Smooth muscle cell (in vitro differentiated cells): Measurements from ENCODE around the gene PCDHA6. TPM values are rescaled to one million over a fixed set of nuclear protein-coding genes. Genes with fewer than 3 reads are reported as not detected.
"Not testable (repeated sequence)": the region's sequence is repeated elsewhere in the genome, so short reads cannot be mapped to it uniquely, and the experiment has no call there.

ENCODE experiments used
- DNase-seq: peaks from one replicate; lab custom pipeline; 2025; ENCODE audit not compliant: unreplicated experiment; lab: John Stamatoyannopoulos, UW
- H2AFZ ChIP-seq: fragments of 200-600 bp; sonication (generic); 2 replicates; pipeline ENCODE4 v1.6.0; 2016; ENCODE audit warnings: antibody characterized with exemption, low read depth, mild to moderate bottlenecking
- H3F3A ChIP-seq: fragments of 200-600 bp; sonication (generic); 2 replicates; pipeline ENCODE4 v1.6.0; 2017; ENCODE audit warnings: antibody characterized with exemption, low read depth
- H3K27ac ChIP-seq: fragments of 200-600 bp; sonication (generic); 2 replicates; pipeline ENCODE4 v1.5.1; 2016; ENCODE audit warnings: low read depth, mild to moderate bottlenecking
- H3K27me3 ChIP-seq: fragments of 200-600 bp; sonication (generic); 2 replicates; pipeline ENCODE4 v1.6.1; 2016; ENCODE audit warnings: low read depth, mild to moderate bottlenecking
- H3K36me3 ChIP-seq: fragments of 200-600 bp; sonication (generic); 2 replicates; pipeline ENCODE4 v1.5.1; 2016; ENCODE audit warnings: low read depth
- H3K4me1 ChIP-seq: fragments of 200-600 bp; sonication (generic); 2 replicates; pipeline ENCODE4 v1.5.1; 2016; ENCODE audit warnings: low read depth
- H3K4me2 ChIP-seq: fragments of 200-600 bp; sonication (generic); 2 replicates; pipeline ENCODE4 v1.6.0; 2016; ENCODE audit warnings: mild to moderate bottlenecking
- H3K4me3 ChIP-seq: fragments of 200-600 bp; sonication (generic); 2 replicates; pipeline ENCODE4 v1.5.1; 2016; ENCODE audit warnings: mild to moderate bottlenecking
- H3K79me2 ChIP-seq: fragments of 200-600 bp; sonication (generic); 2 replicates; pipeline ENCODE4 v1.6.0; 2016; ENCODE audit warnings: low read depth, mild to moderate bottlenecking
- H3K9ac ChIP-seq: fragments of 200-600 bp; sonication (generic); 2 replicates; pipeline ENCODE4 v1.6.0; 2016; ENCODE audit warnings: low read depth
- H3K9me3 ChIP-seq: fragments of 200-600 bp; sonication (generic); replicated peaks from 2 replicates; pipeline ENCODE4 v1.5.1; 2016; ENCODE audit warnings: low read depth
- H4K20me1 ChIP-seq: fragments of 200-600 bp; sonication (generic); 2 replicates; pipeline ENCODE4 v1.6.0; 2016; ENCODE audit warnings: low read depth
- WGBS: methylation state at CpG from one replicate; pipeline ENCODE4 v1.1.7; 2016; ENCODE audit warnings: low lambda C conversion rate; 5-methylcytosine and 5-hydroxymethylcytosine counted together
- polyA plus RNA-seq: library from polyadenylated mRNA; unstranded; fragments of >200 nt; fragmentation: Nextera tagmentation; extraction: Ambion mirVana; gene quantifications from 2 replicates; pipeline ENCODE4 v1.2.1, GENCODE V29; 2016
- total RNA-seq: library from RNA; depleted of rRNA; stranded (reverse); fragments of >200 nt; gene quantifications from 2 replicates; pipeline ENCODE4 v1.2.3, GENCODE V29; 2014
- TF ChIP-seq, protein P1 (sequence below): fragments of 200-600 bp; sonication (generic); IDR thresholded peaks from 2 replicates; pipeline ENCODE4 v1.5.1; 2017; ENCODE audit warnings: borderline replicate concordance, mild to moderate bottlenecking, antibody characterized with exemption; ENCODE audit not compliant: insufficient read depth, poor library complexity, severe bottlenecking

PCDHA6 gene
- total and polyA plus RNA-seq, 2 experiments from 2014 or later: 0.22 to 1.2 TPM

DNA sequence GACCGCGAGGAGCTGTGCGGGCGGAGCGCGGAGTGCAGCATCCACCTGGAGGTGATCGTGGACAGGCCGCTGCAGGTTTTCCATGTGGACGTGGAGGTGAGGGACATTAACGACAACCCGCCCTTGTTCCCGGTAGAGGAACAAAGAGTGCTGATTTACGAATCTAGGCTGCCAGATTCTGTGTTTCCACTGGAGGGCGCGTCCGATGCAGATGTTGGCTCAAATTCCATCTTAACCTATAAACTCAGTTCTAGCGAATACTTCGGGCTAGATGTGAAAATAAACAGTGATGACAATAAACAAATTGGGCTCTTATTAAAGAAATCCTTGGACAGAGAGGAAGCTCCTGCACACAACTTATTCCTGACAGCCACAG, 590 bp downstream of the PCDHA6 start:
- TF ChIP-seq, protein P1, sequence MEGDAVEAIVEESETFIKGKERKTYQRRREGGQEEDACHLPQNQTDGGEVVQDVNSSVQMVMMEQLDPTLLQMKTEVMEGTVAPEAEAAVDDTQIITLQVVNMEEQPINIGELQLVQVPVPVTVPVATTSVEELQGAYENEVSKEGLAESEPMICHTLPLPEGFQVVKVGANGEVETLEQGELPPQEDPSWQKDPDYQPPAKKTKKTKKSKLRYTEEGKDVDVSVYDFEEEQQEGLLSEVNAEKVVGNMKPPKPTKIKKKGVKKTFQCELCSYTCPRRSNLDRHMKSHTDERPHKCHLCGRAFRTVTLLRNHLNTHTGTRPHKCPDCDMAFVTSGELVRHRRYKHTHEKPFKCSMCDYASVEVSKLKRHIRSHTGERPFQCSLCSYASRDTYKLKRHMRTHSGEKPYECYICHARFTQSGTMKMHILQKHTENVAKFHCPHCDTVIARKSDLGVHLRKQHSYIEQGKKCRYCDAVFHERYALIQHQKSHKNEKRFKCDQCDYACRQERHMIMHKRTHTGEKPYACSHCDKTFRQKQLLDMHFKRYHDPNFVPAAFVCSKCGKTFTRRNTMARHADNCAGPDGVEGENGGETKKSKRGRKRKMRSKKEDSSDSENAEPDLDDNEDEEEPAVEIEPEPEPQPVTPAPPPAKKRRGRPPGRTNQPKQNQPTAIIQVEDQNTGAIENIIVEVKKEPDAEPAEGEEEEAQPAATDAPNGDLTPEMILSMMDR: no peak
- H2AFZ ChIP-seq: no peak overlapping the region
- 94% methylated on average over 18 of the region's 18 CpGs for WGBS
- no peaks in the 10 kb centered on the region for H3K9me3 ChIP-seq
- no peak for DNase-seq
- no peaks in the 10 kb centered on the region for H4K20me1 ChIP-seq
- no peaks in the 10 kb centered on the region for H3K79me2 ChIP-seq
- H3K4me1 ChIP-seq: no peaks in the 10 kb centered on the region
- no peaks in the 10 kb centered on the region for H3K27me3 ChIP-seq
- H3K36me3 ChIP-seq: no peaks in the 10 kb centered on the region
- H3K4me3 ChIP-seq: no peak overlapping the region
- no peak overlapping the region for H3K27ac ChIP-seq
- no peak overlapping the region for H3K9ac ChIP-seq
- H3F3A ChIP-seq: no peaks in the 10 kb centered on the region
- H3K4me2 ChIP-seq: no peak overlapping the region

DNA sequence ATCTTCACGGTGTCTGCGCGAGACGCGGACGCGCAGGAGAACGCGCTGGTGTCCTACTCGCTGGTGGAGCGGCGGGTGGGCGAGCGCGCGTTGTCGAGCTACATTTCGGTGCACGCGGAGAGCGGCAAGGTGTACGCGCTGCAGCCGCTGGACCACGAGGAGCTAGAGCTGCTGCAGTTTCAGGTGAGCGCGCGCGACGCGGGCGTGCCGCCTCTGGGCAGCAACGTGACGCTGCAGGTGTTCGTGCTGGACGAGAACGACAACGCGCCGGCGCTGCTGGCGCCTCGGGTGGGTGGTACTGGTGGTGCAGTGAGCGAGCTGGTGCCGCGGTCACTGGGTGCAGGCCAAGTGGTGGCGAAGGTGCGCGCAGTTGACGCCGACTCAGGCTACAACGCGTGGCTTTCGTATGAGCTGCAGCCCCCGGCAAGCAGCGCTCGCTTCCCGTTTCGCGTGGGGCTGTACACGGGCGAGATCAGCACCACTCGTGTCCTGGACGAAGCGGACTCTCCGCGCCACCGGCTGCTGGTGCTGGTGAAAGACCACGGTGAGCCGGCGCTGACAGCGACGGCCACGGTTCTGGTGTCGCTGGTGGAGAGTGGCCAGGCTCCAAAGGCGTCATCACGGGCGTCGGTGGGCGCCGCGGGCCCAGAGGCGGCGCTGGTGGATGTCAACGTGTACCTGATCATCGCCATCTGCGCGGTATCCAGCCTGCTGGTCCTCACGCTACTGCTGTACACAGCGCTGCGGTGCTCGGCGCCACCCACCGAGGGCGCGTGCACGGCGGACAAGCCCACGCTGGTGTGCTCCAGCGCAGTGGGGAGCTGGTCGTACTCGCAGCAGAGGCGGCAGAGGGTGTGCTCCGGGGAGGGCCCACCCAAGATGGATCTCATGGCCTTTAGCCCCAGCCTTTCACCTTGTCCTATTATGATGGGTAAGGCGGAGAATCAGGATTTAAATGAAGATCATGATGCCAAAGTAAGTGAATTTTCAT, 2.0 kb downstream of the PCDHA6 start:
- WGBS: 99% methylated on average over 100 of the region's 106 CpGs
- not testable (repeated sequence) for H3K36me3 ChIP-seq, DNase-seq, H3K9ac ChIP-seq, H3K27ac ChIP-seq, H3K4me2 ChIP-seq, H3K9me3 ChIP-seq, H3K4me1 ChIP-seq, H2AFZ ChIP-seq, H3K4me3 ChIP-seq, H4K20me1 ChIP-seq, H3K79me2 ChIP-seq, H3K27me3 ChIP-seq, H3F3A ChIP-seq

DNA sequence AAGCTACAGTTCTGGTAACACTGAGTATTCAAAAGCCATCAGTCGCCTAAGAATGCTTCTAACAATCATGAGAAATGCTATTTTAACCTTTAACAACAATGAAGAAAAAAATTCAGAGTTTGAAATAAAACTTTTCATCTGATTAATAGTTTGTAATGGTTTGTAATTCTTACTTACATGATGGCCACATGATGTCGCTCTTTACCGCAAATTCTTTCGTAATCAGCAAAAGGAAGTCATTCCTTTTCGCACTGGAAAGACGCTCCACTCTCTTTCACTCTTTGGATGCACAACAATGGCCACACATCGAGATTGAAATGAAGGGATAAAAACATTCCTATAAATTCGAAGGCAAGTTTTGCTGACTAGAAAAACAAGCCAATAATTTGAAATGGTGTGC, 6.2 kb downstream of the PCDHA6 start, which contains the start of gene PCDHA7:
Gene PCDHA7 (plus strand): TSS at position 277 of the 400 bp plus-strand sequence. CDS start 115 bp downstream, at position 392.
- H3K27me3 ChIP-seq: no peaks in the 10 kb centered on the region
- no peaks in the 10 kb centered on the region for H3K9me3 ChIP-seq
- no peak within 1 kb of the TSS for H2AFZ ChIP-seq
- H3K9ac ChIP-seq: no peak within 1 kb of the TSS
- TF ChIP-seq, protein P1: no peak
- no peak within 1 kb of the TSS for H3K27ac ChIP-seq
- no peak within 1 kb of the TSS for H3K4me2 ChIP-seq
- peak within 1 kb of the TSS; percentile 15 for H3K4me3 ChIP-seq
- no peaks in the 10 kb centered on the region for H3K79me2 ChIP-seq
- H3K4me1 ChIP-seq: no peaks in the 10 kb centered on the region
- DNase-seq: no peak
- WGBS: 88% methylated on average over 8 of the region's 8 CpGs
- no peaks in the 10 kb centered on the region for H4K20me1 ChIP-seq
- no peaks in the 10 kb centered on the region for H3F3A ChIP-seq
- H3K36me3 ChIP-seq: no peaks in the 10 kb centered on the region

DNA sequence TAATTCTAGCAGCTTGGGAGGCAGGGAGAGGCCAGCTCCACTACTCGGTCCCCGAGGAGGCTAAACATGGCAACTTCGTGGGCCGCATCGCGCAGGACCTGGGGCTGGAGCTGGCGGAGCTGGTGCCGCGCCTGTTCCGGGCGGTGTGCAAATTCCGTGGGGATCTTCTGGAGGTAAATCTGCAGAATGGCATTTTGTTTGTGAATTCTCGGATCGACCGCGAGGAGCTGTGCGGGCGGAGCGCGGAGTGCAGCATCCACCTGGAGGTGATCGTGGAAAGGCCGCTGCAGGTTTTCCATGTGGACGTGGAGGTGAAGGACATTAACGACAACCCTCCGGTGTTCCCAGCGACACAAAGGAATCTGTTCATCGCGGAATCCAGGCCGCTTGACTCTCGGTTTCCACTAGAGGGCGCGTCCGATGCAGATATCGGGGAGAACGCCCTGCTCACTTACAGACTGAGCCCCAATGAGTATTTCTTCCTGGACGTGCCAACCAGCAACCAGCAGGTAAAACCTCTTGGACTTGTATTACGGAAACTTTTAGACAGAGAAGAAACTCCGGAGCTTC, 6.8 kb downstream of the PCDHA6 start:
- not testable (repeated sequence) for H3F3A ChIP-seq, H3K27me3 ChIP-seq, H3K4me1 ChIP-seq, H3K36me3 ChIP-seq, H2AFZ ChIP-seq, H3K79me2 ChIP-seq, H4K20me1 ChIP-seq, H3K9ac ChIP-seq, H3K27ac ChIP-seq, DNase-seq, H3K4me2 ChIP-seq, H3K9me3 ChIP-seq
- H3K4me3 ChIP-seq: peak overlapping the region; percentile 15
- 80% methylated on average over 29 of the region's 38 CpGs for WGBS
